ENCODE measurements around the gene DHDH.

The DHDH gene

DNA sequence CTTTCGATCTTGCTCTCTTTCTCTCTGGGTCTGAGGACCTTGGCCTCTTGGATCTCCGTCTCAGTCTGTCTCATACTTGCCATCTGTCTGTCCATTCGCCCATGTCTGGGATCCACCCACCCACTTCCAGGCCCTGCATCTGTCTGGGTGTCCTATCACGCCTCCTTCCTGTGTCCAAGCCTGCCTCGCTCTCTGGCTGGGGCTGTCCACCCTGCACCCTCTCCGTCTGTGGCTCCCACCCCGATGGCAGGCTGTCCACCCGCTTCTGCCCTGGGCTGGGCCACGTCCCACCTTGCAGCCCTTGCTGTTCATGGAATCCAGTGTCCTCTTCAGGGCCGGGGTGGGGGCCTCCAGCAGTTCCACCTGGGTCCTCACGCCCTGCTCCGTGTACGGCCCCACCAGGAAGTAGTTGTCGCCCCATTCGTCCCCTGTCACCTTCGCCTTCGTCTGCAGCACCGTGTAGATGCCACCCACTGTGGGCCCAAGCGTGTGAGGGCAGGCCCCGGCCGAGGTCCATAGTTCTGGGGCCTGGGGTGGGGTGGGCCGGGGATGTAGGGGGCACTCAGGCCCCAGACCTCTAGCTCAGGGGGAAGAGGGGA lies 57.6 kb downstream of the DHDH start:
- DNase-seq (ENCODE audit: low read depth) = no peak
- H3K4me3 ChIP-seq (ENCODE audit: low read depth, low read length) = no peak overlapping the region
- TF ChIP-seq, protein P1, sequence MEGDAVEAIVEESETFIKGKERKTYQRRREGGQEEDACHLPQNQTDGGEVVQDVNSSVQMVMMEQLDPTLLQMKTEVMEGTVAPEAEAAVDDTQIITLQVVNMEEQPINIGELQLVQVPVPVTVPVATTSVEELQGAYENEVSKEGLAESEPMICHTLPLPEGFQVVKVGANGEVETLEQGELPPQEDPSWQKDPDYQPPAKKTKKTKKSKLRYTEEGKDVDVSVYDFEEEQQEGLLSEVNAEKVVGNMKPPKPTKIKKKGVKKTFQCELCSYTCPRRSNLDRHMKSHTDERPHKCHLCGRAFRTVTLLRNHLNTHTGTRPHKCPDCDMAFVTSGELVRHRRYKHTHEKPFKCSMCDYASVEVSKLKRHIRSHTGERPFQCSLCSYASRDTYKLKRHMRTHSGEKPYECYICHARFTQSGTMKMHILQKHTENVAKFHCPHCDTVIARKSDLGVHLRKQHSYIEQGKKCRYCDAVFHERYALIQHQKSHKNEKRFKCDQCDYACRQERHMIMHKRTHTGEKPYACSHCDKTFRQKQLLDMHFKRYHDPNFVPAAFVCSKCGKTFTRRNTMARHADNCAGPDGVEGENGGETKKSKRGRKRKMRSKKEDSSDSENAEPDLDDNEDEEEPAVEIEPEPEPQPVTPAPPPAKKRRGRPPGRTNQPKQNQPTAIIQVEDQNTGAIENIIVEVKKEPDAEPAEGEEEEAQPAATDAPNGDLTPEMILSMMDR (conservative IDR thresholded peaks at IDR 0.05; ENCODE audit: low read depth, low read length) = no peak

- DNase-seq (ENCODE audit: low read depth) = peak; percentile 91
- TF ChIP-seq, protein P1 (conservative IDR thresholded peaks at IDR 0.05; ENCODE audit: low read depth, low read length) = no peak
- H3K4me3 ChIP-seq (ENCODE audit: low read depth, low read length) = peak overlapping the region; percentile 87
Measured at GRCh38 chr19:48991873-48992580, 58.5 kb downstream of the DHDH start.

DNA sequence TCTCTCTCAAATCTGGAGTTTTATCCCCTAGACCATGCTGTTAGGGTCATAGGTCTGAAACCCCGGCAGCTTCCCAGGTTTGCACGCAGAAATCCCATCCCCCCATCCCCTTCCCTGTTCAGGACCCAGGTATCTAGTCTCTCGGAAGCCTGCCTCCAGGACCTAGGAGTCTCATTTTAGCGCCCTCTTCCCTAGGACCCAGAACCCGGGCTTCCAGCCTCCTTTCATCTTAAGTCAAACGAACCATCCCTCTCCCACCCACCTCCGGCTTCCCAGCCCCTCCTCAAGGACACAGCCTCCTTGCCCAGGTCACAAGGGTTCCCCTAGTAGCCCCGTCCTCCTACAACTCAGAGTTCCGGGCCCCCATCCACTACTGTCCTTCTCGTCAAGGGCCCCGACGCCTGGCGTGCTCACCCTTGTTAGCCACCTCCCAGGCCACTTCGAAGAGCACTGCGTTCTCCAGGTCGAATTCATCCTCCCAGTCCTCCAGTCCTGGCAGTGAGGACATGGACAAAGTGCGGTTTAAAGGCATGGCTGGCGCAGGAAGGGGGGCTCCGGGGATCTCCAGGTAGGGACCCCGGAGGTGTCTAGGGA lies 59.2 kb downstream of the DHDH start:
- peak overlapping the region; percentile 87 for H3K4me3 ChIP-seq (ENCODE audit: low read depth, low read length)
- TF ChIP-seq, protein P1 (conservative IDR thresholded peaks at IDR 0.05; ENCODE audit: low read depth, low read length) = peak; percentile 5
- no peak for DNase-seq (ENCODE audit: low read depth)

GRCh38 chr19:48993175-48994034 lies 59.9 kb downstream of the DHDH start, which contains the start of the genes GYS1 and RUVBL2:
Gene GYS1, minus strand, starts transcription at chr19:48993309. Its CDS starts 197 bp downstream, at chr19:48993112.
Gene RUVBL2, plus strand, starts transcription at chr19:48993887. Its CDS starts 25 bp downstream, at chr19:48993912.
- peak within 1 kb of the TSS; percentile 87 for H3K4me3 ChIP-seq (ENCODE audit: low read depth, low read length)
- TF ChIP-seq, protein P1 (conservative IDR thresholded peaks at IDR 0.05; ENCODE audit: low read depth, low read length) = peak; percentile 81
- DNase-seq (ENCODE audit: low read depth) = peak; percentile 100

DNA sequence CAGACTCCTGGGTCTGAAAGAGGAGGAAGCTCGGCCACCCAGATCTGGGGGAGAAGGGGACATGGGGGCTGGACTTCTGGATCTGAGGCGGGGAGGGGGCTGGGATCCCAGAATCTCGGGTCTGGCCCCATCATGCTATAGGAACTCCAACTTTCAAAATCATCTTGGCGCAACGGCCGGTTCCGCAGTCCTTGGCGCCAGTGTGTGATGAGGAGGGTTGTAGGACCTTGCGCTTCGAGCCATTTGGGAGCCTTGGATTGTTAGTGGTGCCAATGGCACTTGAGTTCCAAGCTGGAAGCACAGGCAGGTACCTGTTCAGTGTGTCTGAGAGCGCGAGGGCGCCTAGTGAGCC lies 60.5 kb downstream of the DHDH start:
- peak overlapping the region; percentile 83 for H3K4me3 ChIP-seq (ENCODE audit: low read depth, low read length)
- DNase-seq (ENCODE audit: low read depth) = no peak
- TF ChIP-seq, protein P1 (conservative IDR thresholded peaks at IDR 0.05; ENCODE audit: low read depth, low read length) = no peak
